Hematopoietic multipotent progenitor cell treated with erythropoietin and hydrocortisone succinate and interleukin-3 and kit ligand, for 4 days (in vitro differentiated cells): ENCODE measurements around the gene AGPAT4.

ENCODE experiments used
- DNase-seq: peaks from one replicate; pipeline ENCODE4 v3.0.0-alpha.2; 2015

Gene AGPAT4

DNA sequence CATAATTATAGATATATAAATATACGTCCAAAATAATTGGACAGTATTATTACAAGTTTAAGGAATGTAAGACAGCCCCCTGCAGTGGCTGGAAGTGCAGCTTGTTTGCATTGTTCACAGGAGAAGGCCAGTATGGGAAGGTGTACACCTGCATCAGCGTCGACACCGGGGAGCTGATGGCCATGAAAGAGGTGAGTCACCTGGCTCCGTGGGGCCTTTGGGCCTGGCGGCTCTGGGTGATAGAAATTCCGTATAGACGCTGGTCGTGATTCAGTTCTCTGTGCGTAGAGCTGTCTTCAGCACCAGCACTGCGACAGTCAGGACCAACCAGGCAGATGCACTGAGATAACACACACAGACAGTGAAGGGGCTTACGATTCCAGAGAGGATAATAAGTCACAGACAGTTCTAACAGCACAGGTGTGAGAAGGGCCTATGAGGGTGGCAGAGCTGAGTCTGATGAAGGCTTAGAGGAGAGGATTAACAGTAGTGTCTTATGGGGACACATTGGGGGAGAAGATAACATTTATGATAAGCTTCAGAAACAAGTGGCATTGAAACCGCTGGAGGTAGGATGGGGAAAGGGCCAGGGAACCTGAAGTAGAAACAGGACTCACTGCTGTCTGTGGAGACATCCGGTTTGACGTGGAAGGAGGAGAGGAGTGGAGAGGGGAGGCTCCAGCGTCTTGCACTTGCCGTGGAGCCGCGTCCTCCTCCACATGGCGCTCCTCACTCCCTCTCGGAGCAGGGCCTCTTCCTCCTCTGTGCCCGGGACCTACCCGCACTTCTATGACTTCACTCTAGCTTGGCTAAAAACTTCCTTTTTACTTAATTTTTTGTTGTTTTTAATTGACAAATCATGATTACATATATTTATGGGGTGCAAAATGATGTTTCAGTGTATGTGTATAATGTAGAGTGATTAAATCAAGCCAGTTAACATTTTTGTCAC lies 165.8 kb downstream of the AGPAT4 start:
- no peak for DNase-seq

DNA sequence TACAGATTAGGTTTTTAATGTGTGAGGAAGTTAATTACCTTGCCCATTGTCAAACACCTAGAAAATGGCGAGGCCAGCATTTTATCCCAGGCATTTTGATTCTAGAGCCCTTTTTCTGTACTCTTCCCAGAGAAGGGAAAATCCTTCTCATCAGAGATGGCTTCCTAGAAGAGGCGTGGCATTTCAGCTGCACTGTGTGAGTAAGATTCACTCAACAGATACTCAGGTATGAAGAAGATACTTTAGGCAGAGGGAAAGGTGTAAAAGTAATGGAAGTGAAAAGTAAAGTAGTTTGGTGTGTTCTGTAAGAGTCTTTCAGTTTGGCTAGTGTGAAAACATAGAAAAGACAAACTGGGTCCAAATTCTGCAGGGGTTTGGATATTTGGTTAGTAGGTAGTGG lies 168.5 kb downstream of the AGPAT4 start:
- no peak for DNase-seq

DNA sequence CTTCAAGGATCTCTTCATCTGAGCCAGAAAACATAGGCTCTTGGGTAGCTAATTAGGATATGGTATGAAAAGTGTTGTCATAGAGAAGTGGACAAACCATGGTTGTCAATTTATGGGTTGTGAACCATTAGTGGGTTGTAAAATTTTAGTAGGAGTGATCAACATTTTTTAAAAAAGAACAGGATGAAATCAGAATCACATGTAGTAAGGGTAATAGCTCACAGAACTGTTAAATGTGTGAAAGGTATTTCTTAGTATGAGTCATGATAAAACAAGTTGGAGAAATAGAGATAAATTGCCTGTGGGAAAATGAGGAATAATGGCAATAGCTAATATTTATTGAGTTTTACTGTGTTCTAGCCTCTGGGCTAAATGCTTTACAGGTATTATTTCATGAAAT lies 168.9 kb downstream of the AGPAT4 start:
- no peak for DNase-seq

DNA sequence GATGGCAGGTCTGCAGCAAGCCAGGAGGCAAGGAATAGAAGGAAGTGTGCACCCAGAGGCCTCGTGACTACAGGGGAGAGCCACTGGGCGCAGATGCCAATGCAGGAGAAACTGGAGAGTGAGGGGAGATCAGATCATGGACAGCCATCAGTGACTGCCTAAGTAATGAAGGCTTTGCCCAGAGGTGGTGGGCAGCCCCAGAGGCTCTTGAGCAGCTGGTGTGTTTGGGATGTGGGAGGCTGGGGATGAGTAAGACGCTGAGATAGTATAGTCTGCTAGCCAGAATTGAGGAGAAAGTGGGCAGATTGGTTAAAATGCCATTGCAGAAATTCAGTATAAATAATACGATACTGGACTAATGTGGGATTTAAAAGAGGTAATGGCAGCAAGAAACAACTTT lies 170.4 kb downstream of the AGPAT4 start:
- no peak for DNase-seq

DNA sequence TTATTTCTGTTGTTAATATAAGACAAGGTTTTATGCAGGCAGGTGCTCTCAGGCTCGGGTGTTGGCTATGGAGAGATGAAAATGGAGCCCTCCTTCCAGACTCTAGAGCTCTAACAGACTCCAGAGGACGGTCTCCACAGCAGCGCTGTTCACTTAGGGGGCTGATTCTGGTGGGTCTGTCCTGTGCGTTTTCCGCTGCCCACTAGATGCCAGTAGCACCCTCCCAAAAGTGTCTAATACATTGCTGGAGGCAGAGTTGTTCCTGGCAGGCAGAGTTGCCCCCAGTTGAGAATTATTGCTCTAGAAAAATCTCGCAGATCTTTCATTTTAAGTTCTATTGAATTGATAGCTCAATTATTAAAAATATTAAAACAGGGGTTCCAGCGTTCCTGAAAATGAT lies 172.3 kb downstream of the AGPAT4 start:
- DNase-seq, result peak; percentile 50

DNA sequence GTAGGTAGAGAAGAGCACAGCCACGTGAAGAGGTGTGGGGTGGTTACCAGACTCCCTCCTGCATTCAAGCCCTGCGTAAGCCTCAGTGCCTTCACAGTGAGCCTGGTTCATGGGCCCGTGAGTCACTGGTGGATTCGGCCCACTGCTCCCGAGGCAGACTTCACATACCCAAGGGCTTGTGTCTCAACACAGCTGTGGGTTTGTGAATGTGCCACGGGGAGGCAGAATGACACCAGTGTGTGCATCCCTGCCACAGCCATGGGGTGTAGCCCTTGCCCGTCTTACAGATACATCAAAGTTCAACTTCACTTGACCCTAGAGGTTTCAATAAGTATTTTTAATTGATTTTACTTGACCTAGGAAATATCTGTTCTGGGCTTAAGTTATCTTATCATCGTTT lies 173.8 kb downstream of the AGPAT4 start:
- no peak for DNase-seq

DNA sequence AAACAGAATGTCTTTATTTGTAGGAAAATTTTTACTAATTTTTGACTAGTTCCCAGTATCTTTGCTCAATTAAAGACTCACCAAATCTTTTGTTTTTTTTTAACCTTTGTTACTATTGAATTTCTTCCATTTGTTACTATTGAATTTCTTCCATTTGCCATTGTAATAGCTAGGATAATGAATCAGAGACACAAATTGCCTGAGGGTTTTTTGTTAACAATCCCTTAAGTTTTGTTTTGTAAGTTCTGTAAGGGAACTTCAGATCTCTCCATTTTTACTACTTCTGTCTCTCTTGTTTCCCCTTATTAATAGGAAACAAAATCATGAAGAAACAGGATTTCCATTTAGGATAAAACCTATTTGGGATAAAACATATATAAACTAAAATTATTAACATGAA lies 177.9 kb downstream of the AGPAT4 start:
- DNase-seq, result no peak

DNA sequence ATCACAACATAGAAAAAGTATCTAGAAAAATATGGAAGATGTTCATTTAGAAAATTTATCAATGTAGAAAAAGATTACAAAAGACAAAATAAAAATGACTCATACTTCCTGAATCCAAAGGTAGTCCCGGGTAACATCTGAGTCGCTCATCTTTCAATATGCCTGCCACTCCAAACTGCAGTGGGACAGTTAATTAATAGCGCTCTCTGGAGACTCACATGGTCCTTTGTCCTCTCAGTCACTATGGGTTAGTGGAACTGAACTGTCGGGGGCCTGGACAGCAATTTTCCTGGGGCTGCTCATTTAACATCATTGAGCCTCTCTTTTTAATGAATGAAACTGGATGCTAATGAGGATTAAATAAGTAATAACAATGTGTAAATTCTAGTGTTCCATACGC lies 178.9 kb downstream of the AGPAT4 start:
- DNase-seq, result no peak

DNA sequence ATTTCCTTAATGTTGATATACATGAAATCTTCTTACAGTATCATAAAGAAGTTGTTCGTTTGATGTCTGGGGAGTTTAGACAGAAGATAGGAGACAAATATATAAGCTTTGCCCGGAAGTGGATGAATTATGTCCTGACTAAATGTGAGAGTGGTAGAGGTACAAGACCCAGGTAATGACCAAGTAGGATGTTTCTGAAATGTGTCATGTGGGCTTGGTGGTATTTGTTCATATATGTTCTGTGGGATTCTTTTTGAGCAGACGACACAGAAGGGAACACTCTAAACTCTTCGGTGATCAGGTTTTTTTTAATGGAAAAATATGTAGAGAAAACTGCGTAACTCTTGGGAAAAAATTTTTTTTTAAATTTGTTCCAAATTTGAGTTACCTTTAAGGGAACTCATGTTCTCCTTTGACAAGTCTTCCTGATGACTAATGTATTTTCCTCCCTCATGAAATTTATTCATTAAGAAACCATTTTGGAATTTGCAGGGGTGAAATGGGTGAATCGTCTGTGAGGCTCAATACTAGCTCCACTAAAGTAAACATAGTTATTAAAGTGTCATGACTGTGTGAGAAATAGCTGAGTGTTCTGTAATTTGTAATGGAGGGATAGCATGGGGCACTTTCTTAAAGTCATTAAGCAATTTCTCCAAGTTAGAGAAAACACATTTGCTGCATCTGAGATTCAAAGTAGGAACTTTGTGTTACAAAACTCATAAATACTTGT lies 181.7 kb downstream of the AGPAT4 start:
- DNase-seq, result no peak

DNA sequence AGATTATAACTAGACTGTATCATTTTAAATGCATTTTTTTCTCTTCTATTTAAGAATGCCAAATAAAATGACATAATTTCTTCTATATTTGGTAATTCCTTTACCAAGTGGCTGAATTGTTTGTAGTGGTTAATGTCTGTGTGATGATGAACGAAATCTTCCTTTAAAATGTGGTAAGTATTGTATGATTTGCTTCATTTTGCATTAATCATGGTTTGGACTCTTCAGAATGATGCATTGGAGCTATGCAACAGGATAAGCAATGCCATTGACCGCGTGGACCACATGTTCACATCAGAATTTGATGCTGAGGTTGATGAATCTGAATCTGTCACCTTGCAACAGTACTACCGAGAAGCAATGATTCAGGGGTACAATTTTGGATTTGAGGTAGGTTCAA lies 182.7 kb downstream of the AGPAT4 start:
- no peak for DNase-seq

DNA sequence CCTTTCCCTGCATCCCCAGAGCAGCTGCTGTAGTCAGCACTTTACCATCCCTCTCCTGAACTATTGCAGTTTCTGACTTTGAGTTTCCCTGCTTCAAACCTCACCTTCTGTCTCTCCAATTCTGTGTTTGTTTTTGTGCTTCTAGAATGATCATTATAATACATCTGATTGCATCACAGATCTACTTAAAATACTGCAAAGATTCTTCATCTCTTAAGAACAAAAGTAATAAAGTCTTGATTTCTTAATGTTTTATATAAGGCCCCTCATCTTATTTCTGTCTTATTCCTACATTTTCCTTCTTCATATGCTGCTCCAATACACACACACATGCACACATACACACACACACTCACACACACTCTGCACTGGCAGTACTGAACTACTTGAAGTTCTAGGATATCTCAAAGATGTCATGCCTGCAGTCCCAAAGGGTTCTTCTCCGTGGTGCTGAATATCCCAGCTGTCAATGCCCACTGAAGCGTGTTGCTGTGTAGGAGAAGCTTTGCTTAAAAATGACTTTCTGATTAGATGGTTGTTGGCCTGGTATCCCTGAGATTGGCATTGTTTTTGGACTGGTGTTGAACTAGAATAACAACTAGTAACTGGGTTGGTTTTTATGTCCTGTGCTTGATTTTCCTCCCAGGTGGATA lies 185.1 kb downstream of the AGPAT4 start:
- peak; percentile 33 for DNase-seq

DNA sequence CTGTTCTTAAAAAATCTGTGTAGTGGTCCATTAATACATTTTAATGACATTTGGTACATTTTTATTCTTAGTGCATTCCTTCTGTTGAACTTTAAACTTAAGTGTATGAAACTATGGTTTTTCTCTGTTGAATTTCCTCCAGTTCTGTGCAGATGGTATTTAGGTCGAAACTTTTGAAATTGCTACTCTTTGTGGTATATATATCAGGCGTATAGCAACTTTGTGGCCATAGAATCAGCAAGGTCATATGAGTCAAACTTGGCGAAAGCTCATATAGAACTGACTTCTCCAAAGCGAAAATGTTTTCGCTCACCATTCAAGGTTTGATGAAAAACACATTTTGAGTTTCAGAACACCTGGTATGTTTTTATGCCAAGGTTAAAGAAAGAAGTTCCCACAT lies 188.6 kb downstream of the AGPAT4 start:
- DNase-seq, result no peak

DNA sequence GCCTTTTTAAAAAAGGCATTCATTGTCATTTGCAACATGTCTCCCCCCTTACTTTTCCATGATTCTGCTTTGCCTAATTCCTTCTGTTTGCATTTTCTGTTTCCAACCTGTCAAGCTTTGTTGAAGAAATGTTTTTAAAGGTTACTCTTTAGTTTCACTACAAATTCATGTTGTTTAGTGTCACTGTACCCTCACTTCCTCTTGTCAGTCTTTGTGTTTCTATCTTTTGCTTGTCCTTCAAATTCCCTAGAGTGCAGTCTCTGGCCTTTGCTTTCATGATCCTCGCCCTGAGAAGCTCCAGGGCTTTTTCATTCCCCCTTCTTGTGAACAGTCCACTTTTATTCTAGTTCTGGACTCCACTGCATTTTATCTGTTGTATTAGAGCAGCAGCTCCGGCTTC lies 191.6 kb downstream of the AGPAT4 start:
- DNase-seq, result no peak

DNA sequence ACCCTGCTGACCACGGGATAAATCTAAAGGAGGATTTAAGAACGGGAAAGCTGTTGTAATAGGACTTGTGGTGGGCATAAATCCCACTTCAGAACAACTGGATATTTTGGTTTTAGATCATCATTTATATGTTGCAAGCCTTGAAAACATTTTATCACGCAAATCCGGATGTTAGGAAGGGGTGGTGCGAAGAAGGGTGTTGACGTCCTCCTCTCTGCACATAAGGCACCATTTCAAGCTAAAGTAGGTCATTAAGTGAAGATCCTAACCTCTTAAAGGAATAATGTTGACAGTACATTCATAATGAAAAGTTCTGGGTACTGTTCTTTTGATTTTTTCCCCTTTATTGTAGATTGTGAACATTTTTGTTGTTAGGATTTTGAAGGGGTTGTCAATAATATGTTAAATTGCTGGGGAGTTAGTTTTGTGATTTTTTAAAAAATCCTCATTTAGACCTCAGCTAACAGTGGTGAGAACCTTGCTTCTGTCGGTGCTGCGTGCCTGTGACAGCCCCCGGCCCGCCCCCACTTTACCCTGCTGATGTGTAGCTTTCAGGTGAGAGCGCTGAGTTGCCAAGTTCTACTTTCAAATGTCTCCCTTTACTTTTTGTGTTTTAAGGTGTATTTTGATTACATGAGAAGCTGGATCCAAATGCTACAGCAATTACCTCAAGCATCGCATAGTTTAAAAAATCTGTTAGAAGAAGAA lies 193.4 kb downstream of the AGPAT4 start:
- no peak for DNase-seq
